HG03064 (cell line): ENCODE results near the gene ANKH.
"Not testable (repeated sequence)": the region's sequence is repeated elsewhere in the genome, so short reads cannot be mapped to it uniquely, and the experiment has no call there.

ENCODE experiments used
- ATAC-seq: cut with Tn5 transposase; IDR thresholded peaks from one replicate; pipeline ENCODE4 v1.9.1; 2021; ENCODE audit warnings: low read depth; ENCODE audit not compliant: unreplicated experiment

Gene ANKH

GRCh38 chr5:14831006-14831338, 40.6 kb downstream of the ANKH start:
- ATAC-seq: no peak

GRCh38 chr5:14830210-14831005, 41.2 kb downstream of the ANKH start:
- no peak for ATAC-seq

GRCh38 chr5:14829396-14829795, 42.2 kb downstream of the ANKH start:
- no peak for ATAC-seq

GRCh38 chr5:14826714-14827113, 44.9 kb downstream of the ANKH start:
- no peak for ATAC-seq

- no peak for ATAC-seq
Measured at GRCh38 chr5:14825977-14826376, 45.6 kb downstream of the ANKH start.

GRCh38 chr5:14824499-14824898, 47.1 kb downstream of the ANKH start:
- ATAC-seq: no peak

GRCh38 chr5:14821100-14821845, 50.3 kb downstream of the ANKH start:
- no peak for ATAC-seq

- ATAC-seq: no peak
Measured at GRCh38 chr5:14818931-14819790, 52.4 kb downstream of the ANKH start.

GRCh38 chr5:14817762-14818136, 53.8 kb downstream of the ANKH start:
- not testable (repeated sequence) for ATAC-seq

- ATAC-seq: no peak
Measured at GRCh38 chr5:14816999-14817761, 54.4 kb downstream of the ANKH start.

- no peak for ATAC-seq
Measured at GRCh38 chr5:14816374-14816998, 55.1 kb downstream of the ANKH start.

- no peak for ATAC-seq
Measured at GRCh38 chr5:14813747-14814146, 57.8 kb downstream of the ANKH start.

GRCh38 chr5:14812166-14812565, 59.4 kb downstream of the ANKH start:
- no peak for ATAC-seq

GRCh38 chr5:14810928-14811572, 60.5 kb downstream of the ANKH start:
- no peak for ATAC-seq

- ATAC-seq: no peak
Measured at GRCh38 chr5:14810282-14810681, 61.3 kb downstream of the ANKH start.

- ATAC-seq: peak; percentile 98
Measured at GRCh38 chr5:14809369-14810155, 62.0 kb downstream of the ANKH start.

GRCh38 chr5:14807471-14807870, 64.1 kb downstream of the ANKH start:
- no peak for ATAC-seq

- no peak for ATAC-seq
Measured at GRCh38 chr5:14806456-14806855, 65.1 kb downstream of the ANKH start.

- no peak for ATAC-seq
Measured at GRCh38 chr5:14802541-14802940, 69.0 kb downstream of the ANKH start.
